Measurements from ENCODE around the gene CITED4.

- TF ChIP-seq, protein P1, sequence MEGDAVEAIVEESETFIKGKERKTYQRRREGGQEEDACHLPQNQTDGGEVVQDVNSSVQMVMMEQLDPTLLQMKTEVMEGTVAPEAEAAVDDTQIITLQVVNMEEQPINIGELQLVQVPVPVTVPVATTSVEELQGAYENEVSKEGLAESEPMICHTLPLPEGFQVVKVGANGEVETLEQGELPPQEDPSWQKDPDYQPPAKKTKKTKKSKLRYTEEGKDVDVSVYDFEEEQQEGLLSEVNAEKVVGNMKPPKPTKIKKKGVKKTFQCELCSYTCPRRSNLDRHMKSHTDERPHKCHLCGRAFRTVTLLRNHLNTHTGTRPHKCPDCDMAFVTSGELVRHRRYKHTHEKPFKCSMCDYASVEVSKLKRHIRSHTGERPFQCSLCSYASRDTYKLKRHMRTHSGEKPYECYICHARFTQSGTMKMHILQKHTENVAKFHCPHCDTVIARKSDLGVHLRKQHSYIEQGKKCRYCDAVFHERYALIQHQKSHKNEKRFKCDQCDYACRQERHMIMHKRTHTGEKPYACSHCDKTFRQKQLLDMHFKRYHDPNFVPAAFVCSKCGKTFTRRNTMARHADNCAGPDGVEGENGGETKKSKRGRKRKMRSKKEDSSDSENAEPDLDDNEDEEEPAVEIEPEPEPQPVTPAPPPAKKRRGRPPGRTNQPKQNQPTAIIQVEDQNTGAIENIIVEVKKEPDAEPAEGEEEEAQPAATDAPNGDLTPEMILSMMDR (IDR thresholded peaks at IDR 0.05) = no peak
- no peak for TF ChIP-seq POLR2A (IDR thresholded peaks at IDR 0.05)
Measured at GRCh38 chr1:40833979-40834378, 28.2 kb downstream of the CITED4 start.
